Vagina (tissue), 2 donors: ENCODE results near the gene NCAPD3.

ENCODE experiments used
- CTCF ChIP-seq, 3 experiments: fragments of 450-650 bp in 2 of 3; fragments of 200-600 bp in 1 of 3; sonication (generic) in 1 of 3; IDR thresholded peaks; one replicate each; pipeline ENCODE4 v1.5.1; 2017 to 2019; ENCODE audit warnings: antibody characterized with exemption in 3 of 3, mild to moderate bottlenecking in 2 of 3, moderate library complexity in 2 of 3
- POLR2A ChIP-seq, 2 donors: fragments of 450-650 bp; IDR thresholded peaks; one replicate each; pipeline ENCODE4 v1.6.1; 2017; ENCODE audit warnings: antibody characterized with exemption in 2 of 2, mild to moderate bottlenecking in 2 of 2, moderate library complexity in 2 of 2
- POLR2AphosphoS5 ChIP-seq, 2 donors: sonication (generic); formaldehyde crosslinking; IDR thresholded peaks; one replicate each; pipeline ENCODE4 v1.9.0; 2017; ENCODE audit warnings: antibody characterized with exemption in 2 of 2, mild to moderate bottlenecking in 2 of 2, low read depth in 1 of 2; ENCODE audit not compliant: insufficient read depth in 1 of 2

DNA sequence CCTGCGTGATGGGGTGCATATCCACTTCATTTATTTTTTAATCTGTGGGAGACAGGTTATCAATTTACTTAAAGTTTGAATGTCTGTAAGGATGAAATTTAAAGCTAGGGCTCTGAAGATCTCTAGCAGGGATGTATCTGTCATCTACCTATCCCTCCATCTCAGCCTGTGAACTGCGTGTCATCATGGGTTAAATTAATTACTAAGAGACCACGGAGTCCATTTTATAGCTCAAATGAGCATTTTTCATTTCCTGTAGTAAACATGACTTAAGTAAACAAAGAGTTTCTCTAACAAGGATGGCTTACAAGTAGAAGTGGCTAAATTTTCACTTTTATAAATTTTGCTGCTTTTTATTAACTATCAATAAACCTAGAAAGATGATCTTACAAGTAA is 49.5 kb upstream of the NCAPD3 start:
- TF ChIP-seq POLR2AphosphoS5 (IDR thresholded peaks at IDR 0.05; ENCODE audit: insufficient read depth in 1 of 2, low read depth in 1 of 2), result no peak
- no peak for TF ChIP-seq CTCF (IDR thresholded peaks at IDR 0.05)
- no peak for TF ChIP-seq POLR2A (IDR thresholded peaks at IDR 0.05)
